CD4-positive, alpha-beta T cell treated with Interleukin-12 subunit alpha and Interleukin-12 subunit beta, for 1 hour (primary cell): Measurements from ENCODE around the gene SLC35F1.

Experiments
- DNase-seq: peaks from one replicate; pipeline ENCODE4 v3.0.0-alpha.2; 2020

SLC35F1 gene

DNA sequence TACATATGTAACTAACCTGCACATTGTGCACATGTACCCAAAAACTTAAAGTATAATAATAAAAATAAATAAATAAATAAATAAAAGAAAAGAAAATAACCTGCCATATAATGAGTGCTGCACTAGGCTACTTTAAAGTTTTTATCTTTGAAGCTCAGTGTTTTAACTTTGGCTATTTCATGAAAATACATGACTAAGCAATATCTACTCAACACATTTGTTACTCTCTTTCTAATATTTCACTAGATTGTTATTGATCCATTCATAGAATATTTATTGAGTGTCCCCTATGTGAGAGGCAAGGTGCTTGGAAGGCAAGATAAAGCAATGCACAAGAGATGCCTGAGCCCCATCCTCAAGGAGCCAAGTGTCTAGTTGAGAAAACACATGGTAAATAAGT lies 221.7 kb downstream of the SLC35F1 start:
- DNase-seq: no peak

DNA sequence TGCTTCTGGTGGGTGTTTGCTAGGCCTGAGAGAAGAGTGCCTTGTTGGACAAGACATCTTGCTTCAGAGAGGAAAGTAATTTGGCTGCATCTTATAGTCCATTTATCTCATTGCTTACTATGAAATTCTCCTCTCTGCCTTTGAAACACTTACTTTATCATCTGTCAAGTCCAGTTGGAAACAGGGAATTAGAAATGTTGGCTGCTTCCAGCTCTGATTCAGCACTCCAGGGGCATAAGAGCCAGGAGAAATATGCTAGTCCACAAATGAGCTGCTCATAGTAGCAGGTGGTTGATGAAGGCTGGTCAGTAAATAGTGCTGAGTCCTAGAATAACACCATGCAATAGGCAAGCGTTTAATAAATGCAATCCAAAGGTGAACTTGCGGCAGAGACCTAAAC lies 227.1 kb downstream of the SLC35F1 start:
- no peak for DNase-seq

DNA sequence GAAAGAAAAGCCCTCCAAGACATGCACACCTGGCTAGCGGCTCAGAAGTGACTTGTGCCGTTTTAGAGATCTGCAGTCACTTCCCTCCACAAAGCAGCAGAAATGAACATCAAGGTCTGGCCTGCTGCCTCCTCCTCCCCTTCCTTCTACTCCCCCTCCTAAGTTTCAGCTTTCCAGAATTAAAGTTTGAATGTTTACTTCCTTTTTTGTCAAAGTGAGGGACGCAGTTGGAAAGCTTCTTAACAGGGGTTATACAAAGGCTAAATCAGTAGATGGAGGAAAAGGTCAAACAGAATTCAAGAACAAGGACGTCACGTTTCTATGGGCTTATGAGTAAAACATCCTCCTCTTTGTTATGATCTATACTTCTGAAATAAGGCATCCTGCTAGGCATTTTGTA lies 227.7 kb downstream of the SLC35F1 start:
- no peak for DNase-seq

DNA sequence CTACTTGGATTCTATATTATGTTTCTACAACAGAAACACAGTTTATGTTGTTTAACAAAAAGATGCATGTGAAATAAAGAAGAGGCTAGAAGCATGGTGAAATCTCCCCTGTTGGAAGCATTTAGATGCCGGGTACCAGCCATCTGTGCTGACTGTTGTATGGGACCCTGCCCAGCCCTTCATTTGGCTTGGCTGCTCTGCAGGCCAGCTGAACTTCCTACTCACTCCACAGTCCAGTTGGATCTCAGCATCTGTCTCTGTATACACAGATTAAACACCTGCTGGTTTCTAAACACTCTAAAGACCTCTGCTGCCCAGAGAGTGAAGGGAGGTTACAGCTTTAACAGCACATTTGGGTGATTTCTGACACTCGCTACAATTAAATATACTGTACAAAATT lies 228.3 kb downstream of the SLC35F1 start:
- DNase-seq: no peak

DNA sequence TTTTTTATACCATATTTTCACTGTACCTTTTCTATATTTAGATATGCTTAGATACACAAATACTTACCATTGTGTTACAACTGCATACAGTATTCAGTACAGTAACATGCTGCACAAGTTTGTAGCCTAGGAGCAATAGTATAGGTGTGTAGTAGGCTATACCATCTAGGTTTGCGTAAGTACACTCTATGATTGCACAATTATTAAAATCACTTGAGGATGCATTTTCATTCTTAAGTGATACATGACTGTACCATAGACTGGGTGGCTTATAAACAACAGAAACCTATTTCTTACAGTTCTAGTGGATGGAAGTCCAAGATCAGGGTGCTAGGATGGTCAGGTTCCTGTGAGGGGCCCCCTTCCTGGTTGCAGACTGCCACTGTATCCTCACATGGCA lies 234.1 kb downstream of the SLC35F1 start:
- no peak for DNase-seq

DNA sequence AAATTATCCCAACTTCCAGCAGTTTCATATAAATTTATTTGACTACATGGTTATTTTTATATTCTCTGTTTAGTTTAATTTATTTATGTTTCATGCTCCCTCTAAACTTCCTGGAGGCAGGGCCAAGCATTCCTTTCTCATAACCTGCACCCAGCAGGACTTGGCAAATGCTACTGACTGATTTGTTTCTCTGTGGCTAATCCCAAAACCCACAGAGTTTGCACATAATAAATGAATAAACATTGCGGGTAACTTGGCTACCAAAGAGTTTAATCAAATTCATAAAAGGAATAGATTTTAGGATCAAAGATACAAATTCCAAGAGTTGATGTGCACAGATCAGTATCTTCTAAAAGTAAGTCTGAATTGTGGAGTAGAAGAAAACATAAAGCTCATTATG lies 239.5 kb downstream of the SLC35F1 start:
- DNase-seq: no peak

DNA sequence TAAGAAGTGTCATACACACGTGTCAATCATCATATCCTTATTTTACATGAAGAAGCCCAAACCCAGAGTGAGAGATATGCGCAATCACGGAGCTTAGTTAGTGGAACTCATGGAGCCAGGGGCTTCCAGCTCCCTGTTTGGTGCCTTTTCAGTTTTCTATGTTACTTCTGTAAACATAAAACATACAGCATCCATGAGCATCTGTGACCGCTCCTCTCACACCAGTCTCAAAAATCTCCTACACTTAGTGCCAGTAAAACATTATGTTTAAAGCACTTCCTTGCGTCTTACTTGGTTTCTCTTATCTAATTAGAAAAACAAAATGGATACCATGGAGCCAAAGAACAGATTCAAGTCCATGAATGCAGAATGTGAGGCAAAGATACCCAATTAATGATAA lies 240.4 kb downstream of the SLC35F1 start:
- DNase-seq: no peak

DNA sequence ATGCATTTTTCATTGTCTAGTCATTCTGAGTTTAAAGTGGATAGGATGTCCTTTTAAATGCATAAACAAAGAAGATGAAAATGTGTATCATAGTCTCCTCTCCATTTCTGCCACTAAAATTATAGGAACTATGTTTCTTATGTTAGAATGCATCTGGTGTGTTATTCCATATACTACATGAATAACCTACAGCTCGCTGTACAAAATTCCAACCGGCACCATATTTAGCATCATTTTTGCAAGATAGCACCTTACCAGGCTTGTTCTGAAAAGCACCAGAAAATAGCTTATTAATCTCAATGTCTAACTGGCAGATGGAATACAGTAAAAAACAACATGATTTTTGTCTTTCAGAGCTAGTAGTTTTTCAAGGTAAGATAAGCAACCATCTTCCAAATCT lies 241.5 kb downstream of the SLC35F1 start:
- DNase-seq: no peak

DNA sequence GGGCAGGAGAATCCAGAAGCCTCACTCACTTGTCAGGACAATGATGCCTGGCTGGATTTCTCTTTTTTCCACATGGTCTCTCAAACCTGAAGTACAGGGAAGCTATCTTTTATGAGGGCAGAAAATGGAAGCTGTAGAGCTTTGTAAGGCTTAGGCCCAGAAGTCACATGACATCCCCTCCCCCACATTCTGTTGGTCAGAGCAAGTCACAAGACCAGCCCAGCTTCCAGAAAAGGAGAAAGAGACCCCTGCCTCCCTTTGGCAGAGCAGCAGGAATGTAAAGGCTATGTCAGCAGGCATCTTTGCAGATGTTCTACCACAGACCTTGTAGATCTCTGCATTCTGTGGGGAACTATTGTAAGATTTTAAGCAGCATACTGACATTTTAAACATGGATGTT lies 245.5 kb downstream of the SLC35F1 start:
- no peak for DNase-seq

DNA sequence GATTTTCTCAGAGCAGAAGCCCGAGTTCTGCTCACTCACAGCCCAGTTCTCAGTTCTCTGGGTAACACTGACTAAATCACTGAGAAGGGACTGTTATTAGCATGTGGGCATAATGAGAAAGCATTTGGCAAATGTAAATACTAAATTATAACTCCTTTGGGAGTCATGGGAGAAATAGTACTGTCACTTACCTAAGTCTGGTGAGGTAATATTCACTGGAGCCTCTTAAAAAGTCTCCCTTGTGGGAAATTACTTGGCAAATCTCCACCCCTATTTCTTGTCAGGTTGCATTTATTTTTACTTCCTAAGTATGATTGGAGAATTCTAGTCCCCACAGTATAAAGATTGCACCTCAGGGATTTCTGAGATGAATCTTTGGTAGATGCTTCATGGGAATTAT lies 254.3 kb downstream of the SLC35F1 start:
- no peak for DNase-seq

DNA sequence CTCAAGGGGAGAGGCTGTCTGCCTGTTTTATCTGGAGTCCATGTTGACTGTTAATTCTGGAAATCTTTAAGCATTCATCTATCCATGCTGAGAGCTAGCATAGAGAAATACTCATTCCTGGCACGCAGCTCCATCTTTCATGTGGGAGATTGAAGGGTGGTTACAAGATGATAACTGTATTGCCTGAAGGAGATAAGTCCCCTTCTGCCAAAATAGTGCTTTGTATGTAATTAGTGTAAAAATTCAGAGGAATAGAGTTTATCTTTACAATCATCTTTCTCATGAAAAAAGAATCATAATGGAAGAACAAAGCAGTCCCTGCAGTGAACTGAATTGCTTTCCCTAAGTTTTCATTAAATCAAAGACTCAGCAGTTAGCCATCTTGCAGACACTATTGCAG lies 256.5 kb downstream of the SLC35F1 start:
- no peak for DNase-seq

DNA sequence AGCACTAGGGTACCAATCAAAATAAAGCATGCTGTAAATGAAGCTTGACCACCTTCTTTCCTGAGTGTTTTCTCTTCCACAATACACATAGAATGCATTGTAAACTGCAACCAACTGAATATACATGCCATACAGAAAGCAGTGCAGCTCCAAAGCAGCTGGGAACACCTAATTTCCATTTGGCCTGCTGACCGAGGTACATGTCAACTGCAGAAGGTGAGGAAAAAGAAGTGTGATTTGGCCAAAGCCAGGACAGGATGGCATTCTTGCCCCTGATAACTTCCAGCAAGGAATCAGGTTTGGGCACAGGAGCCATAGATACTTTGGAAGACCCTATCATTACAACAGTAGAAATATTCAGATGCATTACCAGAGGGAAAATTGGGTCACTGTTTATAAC lies 258.4 kb downstream of the SLC35F1 start:
- DNase-seq: no peak

DNA sequence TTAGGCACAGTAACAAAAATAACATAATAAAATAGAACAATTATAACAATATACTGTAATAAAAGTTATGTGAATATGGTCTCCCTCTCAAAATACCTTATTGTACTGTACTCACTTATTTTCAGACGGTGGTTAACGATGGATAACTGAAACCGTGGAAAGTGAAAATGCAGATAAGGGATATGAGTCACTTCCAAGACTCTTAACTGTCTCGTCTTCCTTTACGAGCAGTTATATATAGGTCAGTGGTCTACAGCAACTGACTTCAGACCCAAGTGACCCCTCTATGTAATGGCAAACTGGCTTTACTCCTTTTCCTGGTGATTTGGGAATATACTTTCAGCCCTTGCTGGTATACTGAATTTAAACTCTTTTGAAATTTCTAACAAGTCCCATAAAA lies 261.4 kb downstream of the SLC35F1 start:
- DNase-seq: no peak

DNA sequence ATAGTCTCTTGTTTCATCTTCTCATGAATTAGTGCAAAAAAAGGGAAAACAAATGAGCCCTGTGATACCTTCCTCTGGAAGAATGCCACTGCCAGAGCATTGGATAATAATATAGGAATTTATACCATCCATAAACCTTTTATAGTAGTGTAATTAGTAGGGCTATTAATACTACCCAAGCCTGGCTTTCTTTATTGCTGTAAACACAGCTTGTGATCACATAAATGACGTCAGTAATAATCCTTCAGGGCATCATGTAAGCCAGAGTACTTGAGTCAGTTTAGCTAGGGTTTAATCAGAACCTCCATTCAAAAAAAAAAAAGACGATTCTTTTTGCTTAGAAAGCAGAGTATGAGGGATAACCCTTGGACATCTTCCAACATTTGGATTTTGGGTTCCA lies 264.8 kb downstream of the SLC35F1 start:
- no peak for DNase-seq

DNA sequence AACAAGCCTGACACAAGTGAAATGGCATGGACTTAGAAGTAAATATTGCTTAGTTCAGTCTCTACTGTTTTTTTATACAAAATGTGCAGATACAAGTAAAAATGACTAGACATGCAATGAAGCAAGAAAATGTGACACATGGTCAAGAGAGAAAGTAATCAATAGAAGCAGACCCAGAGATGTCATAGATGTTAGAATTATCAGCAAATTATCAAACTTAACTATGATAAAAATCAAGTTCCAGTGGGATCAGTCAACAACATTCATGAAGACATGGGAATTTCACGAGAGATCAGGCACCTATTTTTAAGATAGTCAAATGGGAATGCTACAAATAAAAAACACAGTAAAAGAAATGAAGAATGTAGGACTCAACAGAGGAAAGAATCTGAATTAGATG lies 267.0 kb downstream of the SLC35F1 start:
- DNase-seq: no peak

DNA sequence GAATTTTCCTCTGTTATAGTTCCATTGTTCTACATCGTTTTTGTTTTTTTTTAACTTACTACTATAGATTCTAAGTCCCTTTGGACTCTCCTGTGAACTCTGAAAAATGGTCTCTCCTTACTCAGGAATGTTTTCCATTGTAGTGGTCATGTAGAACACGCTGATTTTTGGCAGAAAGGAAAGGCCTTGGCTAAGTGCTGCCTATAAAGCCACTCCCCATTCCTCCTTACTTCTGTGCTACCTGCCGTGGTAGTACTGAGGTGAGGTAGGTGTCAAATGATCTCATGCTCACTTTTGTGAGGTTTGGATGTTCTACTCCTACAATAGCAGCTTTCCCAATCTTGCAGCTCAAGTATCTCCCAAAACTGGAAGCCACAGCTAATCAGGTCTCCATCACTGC lies 270.7 kb downstream of the SLC35F1 start:
- no peak for DNase-seq

DNA sequence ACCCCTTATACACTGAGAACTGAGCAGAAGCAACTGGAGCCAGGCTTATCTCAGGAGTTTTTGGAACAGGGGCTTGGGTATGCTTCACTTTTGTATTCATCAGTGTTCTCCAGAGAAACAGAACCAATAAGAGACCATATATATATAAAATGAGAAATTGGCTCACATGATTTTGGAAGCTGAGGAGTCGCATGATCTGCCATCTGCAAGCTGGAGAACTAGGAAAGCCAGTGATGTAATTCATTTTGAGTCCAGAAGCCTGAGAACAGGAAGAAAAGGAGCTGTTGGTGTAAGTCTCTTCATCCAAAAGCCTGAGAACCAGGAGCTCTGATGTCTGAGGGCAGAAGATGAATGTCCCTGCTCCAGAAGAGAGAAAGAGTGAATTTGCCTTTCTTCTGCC lies 272.0 kb downstream of the SLC35F1 start:
- no peak for DNase-seq

DNA sequence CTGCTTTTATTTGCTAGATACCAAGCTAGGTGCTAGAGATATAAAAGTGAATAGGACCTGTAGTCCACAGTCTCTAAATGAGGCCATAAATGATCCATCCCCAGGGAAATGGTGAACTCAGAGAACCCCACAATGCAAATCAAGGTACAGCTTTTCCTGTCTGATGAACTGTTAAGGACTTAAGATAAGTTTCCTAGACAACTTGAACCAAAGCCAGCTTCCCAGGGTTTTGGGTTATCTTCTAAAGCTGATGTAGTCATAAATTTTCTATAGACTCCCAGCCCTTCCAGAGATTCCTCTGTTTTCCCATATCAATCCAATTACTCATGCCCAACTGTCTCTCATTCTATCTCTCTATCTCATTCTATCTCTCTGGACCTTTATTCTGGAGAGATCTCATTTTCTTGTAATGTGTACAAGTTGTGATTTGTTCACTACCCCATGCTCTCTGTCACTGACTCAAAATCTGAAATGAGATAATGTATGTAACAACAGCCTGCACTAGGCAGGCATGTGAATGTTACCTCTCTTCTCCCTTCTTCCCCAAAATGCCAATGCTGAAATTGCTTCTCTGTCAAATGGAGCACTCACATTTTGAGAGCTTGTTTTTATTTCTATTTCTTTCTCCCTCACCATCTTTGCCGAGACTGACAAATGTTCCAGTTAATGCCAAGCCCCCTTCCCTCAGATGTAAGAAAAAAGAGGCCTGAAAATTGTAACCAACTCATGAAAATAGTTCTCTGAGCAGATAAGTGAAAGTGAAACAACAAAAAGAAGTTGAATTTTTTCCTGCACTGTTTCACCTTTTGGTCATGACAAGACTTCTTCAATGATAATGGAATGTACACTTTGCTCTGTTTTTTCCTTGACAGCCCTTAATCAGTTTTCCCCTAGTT lies 279.9 kb downstream of the SLC35F1 start:
- DNase-seq: no peak

DNA sequence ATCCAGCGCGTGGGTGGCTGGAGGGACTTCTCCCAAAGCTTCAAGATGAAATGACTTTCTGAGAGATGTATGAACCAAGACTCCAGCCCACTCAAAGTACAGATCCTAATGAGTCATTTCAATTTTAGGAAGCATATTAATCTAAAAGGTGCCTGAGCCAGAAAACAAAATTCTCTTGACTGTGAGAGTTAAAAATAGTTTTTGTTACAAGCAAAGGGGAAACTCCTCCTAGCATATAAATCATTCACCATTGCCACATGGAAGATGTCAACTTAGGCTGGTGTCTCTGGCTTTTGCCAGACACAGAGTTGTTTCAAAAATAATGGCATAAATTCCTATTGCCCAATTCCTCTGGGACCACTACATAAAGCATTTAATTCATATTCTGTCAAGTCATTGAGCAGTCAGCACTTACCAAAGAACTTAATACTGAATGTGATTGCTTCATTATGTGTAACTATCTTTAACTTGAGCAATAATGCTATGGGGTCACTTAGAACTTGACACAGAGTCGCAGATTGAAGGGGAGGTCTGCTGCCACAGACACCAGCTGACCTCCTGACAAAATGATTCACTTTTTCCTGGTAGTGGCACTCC lies 280.6 kb downstream of the SLC35F1 start:
- DNase-seq: no peak

DNA sequence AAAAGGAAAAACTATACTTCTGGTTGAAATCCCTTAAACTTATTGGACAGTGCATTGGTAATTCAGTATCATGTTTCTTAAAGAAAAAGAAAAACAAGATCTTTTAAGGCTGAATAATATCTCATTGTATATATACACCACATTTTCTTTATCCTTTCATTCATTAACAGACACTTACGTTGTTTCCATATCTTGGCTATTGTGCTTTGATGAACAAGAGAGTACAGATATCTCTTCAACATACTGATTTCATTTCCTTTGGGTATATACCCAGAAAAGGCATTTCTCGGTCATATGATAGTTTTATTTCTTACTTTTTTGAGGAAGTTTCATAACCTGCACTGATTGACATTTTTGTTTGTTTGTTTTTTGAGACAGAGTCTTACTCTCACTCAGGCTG lies 281.5 kb downstream of the SLC35F1 start:
- no peak for DNase-seq

DNA sequence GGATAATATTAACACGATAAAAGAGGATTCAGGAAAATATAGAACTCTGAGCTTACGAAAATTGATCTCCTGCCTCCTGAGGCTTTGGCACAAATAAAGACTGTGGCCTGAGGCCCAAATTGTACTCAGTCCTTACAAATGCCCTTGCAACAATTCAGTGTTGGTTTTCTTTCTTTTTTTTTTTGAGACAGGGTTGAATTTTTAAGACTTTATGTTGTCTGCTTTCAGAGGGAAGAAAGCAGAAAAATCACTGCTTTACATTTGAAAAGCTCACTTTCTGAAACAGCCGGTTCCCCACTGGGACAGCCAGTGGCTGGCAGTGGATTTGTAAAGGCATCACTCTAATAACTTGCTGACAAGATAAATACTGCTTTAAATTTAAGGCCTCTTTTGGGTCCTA lies 290.5 kb downstream of the SLC35F1 start:
- no peak for DNase-seq

DNA sequence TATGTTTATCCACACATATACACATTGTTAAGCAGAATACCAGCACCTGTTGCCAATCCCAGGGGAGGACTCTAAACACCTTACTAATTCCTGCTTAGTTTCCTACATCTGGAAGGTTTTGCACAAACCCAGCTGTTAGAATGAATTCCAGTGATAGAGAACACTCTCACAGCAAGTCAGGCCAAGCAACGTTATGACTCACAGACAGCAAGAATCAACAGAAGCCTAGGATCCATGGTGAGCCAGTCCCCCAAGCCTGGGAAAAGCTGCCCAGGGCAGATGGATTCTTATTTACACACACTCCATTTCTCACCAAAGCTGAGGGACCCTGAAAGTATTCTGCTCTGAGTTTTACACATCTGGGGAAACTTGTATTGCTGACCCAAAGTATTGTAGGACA lies 291.7 kb downstream of the SLC35F1 start:
- no peak for DNase-seq

DNA sequence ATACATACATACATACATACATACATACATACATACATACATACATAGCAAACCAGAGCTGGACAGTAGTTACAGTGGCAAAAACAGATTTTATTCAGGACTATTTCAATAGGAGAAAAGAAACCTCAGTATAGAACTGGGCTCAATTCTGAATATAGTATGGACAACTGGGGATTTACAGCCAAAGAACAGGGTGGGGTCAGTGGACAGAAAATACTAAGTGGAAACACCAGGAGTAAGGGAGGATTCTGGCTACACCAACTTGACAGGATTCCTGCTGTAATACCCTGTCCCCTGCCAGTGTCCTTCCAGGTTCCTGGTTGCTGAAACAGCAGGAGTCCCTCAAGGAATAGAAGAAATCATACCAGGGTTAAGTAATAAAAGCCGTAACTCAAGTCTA lies 293.1 kb downstream of the SLC35F1 start:
- no peak for DNase-seq

DNA sequence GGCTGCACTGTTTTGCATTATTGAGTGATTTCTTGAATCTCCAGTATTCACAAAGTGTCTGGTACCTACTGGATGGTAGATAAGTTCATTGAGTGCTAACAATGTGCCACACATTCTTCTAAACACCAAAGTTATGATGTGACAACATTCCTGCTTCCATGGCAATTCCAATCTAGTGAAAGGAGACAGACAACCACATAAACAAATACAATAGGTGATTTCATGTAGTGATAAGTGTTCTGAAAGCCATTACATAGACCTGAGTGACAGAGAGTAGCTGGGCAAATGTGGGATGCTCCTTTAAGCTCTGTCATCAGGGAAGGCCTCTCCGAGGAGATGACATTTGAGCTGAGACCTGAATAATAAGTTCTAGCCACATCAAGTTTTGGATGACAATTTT lies 295.5 kb downstream of the SLC35F1 start:
- no peak for DNase-seq

DNA sequence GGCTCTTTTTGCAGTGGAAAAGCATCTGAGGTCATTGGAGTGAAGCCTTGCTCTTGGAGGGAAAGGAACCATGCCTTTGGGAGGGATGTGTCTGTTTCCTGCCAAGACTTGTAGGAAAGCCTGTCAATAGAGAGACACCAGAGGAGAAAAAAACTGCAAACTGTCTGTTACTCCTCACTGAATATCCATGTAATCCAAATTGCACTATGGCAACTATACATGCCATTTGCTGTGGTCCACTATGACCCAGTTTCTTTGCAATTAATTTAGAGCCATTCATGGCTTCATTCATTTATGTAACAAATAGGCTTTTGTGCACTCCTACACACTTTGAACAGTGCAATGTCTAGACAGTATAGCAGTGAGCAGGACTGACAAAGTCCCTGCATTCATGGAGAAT lies 296.5 kb downstream of the SLC35F1 start:
- no peak for DNase-seq
